Tibial nerve (tissue), 4 donors: ENCODE data around the gene ACHE. TPM values are rescaled to one million over a fixed set of nuclear protein-coding genes. Genes with fewer than 3 reads are reported as not detected.

Source experiments
- DNase-seq, 2 donors: peaks; one replicate each; pipeline ENCODE4 v3.0.0-alpha.2; 2019; ENCODE audit warnings: low spot score in 2 of 2
- H3K27ac ChIP-seq, 4 donors: fragments of 200-600 bp; sonication (generic) in 3 of 4; one replicate each; pipeline ENCODE4 v1.5.1; 2017 to 2019; ENCODE audit warnings: mild to moderate bottlenecking in 1 of 4
- H3K27me3 ChIP-seq, 2 donors: fragments of 200-600 bp; sonication (generic) in 1 of 2; one replicate each; pipeline versions ENCODE4 v1.5.1 to v1.6.0; 2017 to 2019
- H3K36me3 ChIP-seq, 3 donors: fragments of 200-600 bp; sonication (generic); one replicate each; pipeline ENCODE4 v1.5.1; 2018 to 2019
- H3K4me1 ChIP-seq, 4 donors: fragments of 200-600 bp; sonication (generic) in 3 of 4; one replicate each; pipeline ENCODE4 v1.5.1; 2017 to 2019
- H3K4me3 ChIP-seq, 4 donors: fragments of 200-600 bp; sonication (generic) in 3 of 4; one replicate each; pipeline ENCODE4 v1.5.1; 2017 to 2019; ENCODE audit warnings: mild to moderate bottlenecking in 1 of 4, moderate library complexity in 1 of 4
- H3K9me3 ChIP-seq, 4 donors: fragments of 200-600 bp; sonication (generic) in 3 of 4; one replicate each; pipeline ENCODE4 v1.5.1; 2017 to 2019
- EP300 ChIP-seq, 2 donors: sonication (generic); formaldehyde crosslinking; IDR thresholded peaks; one replicate each; pipeline ENCODE4 v1.6.1; 2017; ENCODE audit warnings: antibody characterized with exemption in 2 of 2, mild to moderate bottlenecking in 1 of 2
- POLR2A ChIP-seq, 2 donors: fragments of 450-650 bp; IDR thresholded peaks; one replicate each; pipeline ENCODE4 v1.6.1; 2017; ENCODE audit warnings: antibody characterized with exemption in 2 of 2, mild to moderate bottlenecking in 2 of 2, moderate library complexity in 2 of 2
- WGBS, 2 donors: methylation state at CpG; one replicate each; pipeline ENCODE4 v1.1.5; 2018; 5-methylcytosine and 5-hydroxymethylcytosine counted together
- total RNA-seq, 4 donors: library from RNA; depleted of rRNA; stranded (reverse); fragments of >200 nt; gene quantifications; one replicate each; pipeline ENCODE4 v1.1.0, GENCODE V29; 2016
- TF ChIP-seq, protein P1 (sequence below), 5 experiments: fragments of 200-600 bp in 3 of 5; fragments of 450-650 bp in 2 of 5; sonication (generic) in 3 of 5; IDR thresholded peaks; one replicate each; pipeline ENCODE4 v1.5.1; 2016 to 2019; ENCODE audit warnings: antibody characterized with exemption in 5 of 5, mild to moderate bottlenecking in 3 of 5, moderate library complexity in 2 of 5

Gene ACHE
- total RNA-seq, 4 donors from 2014 or later, result 3.0 TPM; not detected in 3

DNA sequence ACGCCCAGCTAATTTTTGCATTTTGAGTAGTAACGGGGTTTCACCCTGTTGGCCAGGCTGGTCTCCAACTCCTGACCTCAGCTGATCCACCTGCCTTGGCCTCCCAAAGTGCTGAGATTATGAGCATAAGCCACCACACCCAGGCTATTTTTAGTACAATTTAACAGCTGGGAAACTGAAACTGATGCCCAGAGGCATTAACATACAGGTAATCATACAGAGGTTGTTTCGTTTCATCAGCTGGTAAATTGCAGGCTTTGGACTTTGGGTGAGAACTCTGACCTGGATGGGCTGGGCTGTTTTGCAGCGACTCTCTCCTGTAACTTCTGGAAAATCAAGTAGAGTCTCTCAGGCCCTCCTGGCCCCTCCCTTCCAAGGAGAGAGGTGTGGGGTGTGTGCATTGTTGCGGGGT, 6.2 kb upstream of the ACHE start:
- DNase-seq, result no peak
- 68 to 72% methylated on average over 5 of the region's 5 CpGs for WGBS, 2 donors
- Histone ChIP-seq H3K9me3 (peaks cover 0 to 9% (median 0%) of the 10 kb centered on the region in 4 donors), H3K27ac (no peak overlapping the region), H3K36me3 (no peaks in the 10 kb centered on the region), H3K27me3 (peaks cover 0 to 44% of the 10 kb centered on the region in 2 donors), H3K4me1 (peaks cover 0 to 6% (median 0%) of the 10 kb centered on the region in 4 donors), H3K4me3 (no peak overlapping the region)
- TF ChIP-seq POLR2A (IDR thresholded peaks at IDR 0.05) (no peak), EP300 (IDR thresholded peaks at IDR 0.05) (no peak)
- TF ChIP-seq, protein P1, sequence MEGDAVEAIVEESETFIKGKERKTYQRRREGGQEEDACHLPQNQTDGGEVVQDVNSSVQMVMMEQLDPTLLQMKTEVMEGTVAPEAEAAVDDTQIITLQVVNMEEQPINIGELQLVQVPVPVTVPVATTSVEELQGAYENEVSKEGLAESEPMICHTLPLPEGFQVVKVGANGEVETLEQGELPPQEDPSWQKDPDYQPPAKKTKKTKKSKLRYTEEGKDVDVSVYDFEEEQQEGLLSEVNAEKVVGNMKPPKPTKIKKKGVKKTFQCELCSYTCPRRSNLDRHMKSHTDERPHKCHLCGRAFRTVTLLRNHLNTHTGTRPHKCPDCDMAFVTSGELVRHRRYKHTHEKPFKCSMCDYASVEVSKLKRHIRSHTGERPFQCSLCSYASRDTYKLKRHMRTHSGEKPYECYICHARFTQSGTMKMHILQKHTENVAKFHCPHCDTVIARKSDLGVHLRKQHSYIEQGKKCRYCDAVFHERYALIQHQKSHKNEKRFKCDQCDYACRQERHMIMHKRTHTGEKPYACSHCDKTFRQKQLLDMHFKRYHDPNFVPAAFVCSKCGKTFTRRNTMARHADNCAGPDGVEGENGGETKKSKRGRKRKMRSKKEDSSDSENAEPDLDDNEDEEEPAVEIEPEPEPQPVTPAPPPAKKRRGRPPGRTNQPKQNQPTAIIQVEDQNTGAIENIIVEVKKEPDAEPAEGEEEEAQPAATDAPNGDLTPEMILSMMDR (IDR thresholded peaks at IDR 0.05), result no peak

DNA sequence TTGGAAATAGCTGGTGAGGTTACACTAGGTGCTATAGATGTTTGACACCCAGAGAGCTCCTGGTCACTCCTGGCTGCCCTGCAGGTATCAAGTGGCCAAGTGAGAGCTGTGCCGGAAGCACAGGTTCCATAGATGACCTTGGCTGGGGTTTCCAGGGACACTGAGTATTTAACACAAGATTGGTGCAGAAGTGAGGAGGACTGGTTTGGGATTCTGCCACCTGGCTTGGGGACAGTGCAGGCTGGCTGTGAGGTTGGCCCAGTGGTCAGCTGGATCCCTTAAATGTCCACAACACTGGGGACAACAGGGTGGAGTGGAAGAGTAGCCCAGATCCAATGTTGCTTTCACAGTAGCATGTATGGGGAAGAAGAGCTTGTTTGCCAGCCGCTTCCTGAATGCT, 5.3 kb upstream of the ACHE start:
- H3K4me1 ChIP-seq, result peaks cover 0 to 14% (median 6%) of the 10 kb centered on the region in 4 donors
- no peaks in the 10 kb centered on the region for H3K36me3 ChIP-seq
- no peak overlapping the region for H3K4me3 ChIP-seq
- H3K27me3 ChIP-seq, result peaks cover 2 to 52% of the 10 kb centered on the region in 2 donors
- DNase-seq, result no peak
- peaks cover 0 to under 1% (median 0%) of the 10 kb centered on the region in 4 donors for H3K9me3 ChIP-seq
- no peak overlapping the region for H3K27ac ChIP-seq
- WGBS, 2 donors, result 70 to 81% methylated on average over 2 of the region's 2 CpGs
- TF ChIP-seq POLR2A (IDR thresholded peaks at IDR 0.05) (no peak), EP300 (IDR thresholded peaks at IDR 0.05) (no peak)
- TF ChIP-seq, protein P1 (IDR thresholded peaks at IDR 0.05), result no peak

DNA sequence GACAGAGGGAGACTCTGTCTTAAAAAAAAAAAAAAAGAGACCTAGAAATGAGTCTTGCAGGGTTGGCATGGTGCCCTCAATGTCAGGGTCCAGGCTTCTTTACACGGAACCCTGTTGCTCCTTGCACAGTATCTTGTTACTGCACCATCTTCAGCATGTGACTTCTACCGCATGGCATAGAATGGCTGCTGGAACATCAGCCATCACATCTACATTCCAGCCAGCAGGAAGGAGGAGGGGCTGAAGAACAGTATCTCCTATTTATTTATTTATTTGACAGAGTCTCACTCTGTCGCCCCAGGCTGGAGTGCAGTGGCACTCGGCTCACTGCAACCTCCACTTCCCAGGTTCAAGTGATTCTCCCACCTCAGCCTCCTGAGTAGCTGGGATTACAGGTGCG, 3.7 kb upstream of the ACHE start:
- Histone ChIP-seq H3K4me1 (peaks cover 0 to 30% (median 19%) of the 10 kb centered on the region in 4 donors), H3K4me3 (no peak overlapping the region), H3K9me3 (no peaks in the 10 kb centered on the region), H3K27ac (no peak overlapping the region), H3K27me3 (peaks cover 2 to 67% of the 10 kb centered on the region in 2 donors), H3K36me3 (no peaks in the 10 kb centered on the region)
- 80 to 94% methylated on average over 5 of the region's 5 CpGs for WGBS, 2 donors
- TF ChIP-seq POLR2A (IDR thresholded peaks at IDR 0.05), result no peak
- TF ChIP-seq, protein P1 (IDR thresholded peaks at IDR 0.05), result no peak
- TF ChIP-seq EP300 (IDR thresholded peaks at IDR 0.05), result no peak
- no peak for DNase-seq

DNA sequence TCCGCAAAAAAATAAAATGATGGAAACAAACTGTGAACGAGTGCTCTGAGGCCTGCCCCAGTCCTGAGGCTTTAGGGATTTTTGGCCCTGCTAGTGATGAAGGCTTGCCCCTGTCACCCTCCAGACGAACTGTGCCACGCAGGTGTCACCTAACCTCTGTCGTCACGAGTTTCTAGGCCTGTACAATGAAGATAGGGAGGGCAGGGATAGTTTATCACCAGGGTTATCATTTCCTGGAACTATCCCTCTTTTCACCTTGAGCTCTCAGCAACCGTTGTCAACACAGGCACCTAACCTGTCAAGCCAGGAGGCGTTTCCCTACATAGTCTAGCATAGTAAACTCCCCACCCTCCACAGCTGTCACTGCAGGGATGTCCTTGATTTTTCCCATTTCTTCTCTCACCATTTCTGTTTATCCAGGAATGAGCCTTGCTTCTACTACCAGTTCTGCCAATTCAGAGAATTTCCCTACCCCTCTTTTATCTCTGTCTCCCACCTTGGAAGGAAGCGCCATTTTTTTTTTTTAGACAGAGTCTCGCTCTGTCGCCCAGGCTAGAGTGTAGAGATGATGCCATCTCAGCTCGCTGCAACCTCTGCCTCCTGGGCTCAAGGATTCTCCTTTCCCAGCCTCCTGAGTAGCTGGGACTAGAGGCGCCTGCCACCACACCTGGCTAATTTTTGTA, 2.2 kb upstream of the ACHE start:
- no peaks in the 10 kb centered on the region for H3K9me3 ChIP-seq
- no peak for DNase-seq
- no peak overlapping the region for H3K4me3 ChIP-seq
- peaks cover 0 to 31% (median 20%) of the 10 kb centered on the region in 4 donors for H3K4me1 ChIP-seq
- H3K27me3 ChIP-seq, result peaks cover 2 to 81% of the 10 kb centered on the region in 2 donors
- WGBS, 2 donors, result 81 to 84% methylated on average over 13 of the region's 13 CpGs
- TF ChIP-seq EP300 (IDR thresholded peaks at IDR 0.05) (no peak), POLR2A (IDR thresholded peaks at IDR 0.05) (no peak)
- TF ChIP-seq, protein P1 (IDR thresholded peaks at IDR 0.05), result no peak
- H3K27ac ChIP-seq, result no peak overlapping the region
- H3K36me3 ChIP-seq, result no peaks in the 10 kb centered on the region
